OCI-LY1 (cell line): ENCODE results near the gene NGFR.
"Not testable (repeated sequence)": the region's sequence is repeated elsewhere in the genome, so short reads cannot be mapped to it uniquely, and the experiment has no call there.

Source experiments
- H2AFZ ChIP-seq: fragments of 200-600 bp; sonication (generic), shearing (Covaris generic); 2 replicates; pipeline ENCODE4 v1.6.0; 2014; ENCODE audit warnings: antibody characterized with exemption, mild to moderate bottlenecking, low read length
- H3F3A ChIP-seq: fragments of 200-600 bp; sonication (generic), shearing (Covaris generic); 2 replicates; pipeline ENCODE4 v1.6.0; 2014; ENCODE audit warnings: mild to moderate bottlenecking, antibody characterized with exemption, low read length, moderate library complexity; ENCODE audit not compliant: insufficient read depth
- H3K27ac ChIP-seq: fragments of 200-600 bp; sonication (generic); 2 replicates; pipeline ENCODE4 v1.5.1; 2014; ENCODE audit warnings: low read length, mixed run types, mild to moderate bottlenecking, low read depth; ENCODE audit not compliant: poor library complexity, severe bottlenecking
- H3K27me3 ChIP-seq: fragments of 200-600 bp; sonication (generic); 2 replicates; pipeline ENCODE4 v1.6.0; 2014; ENCODE audit warnings: antibody characterized with exemption, mild to moderate bottlenecking, low read length, moderate library complexity; ENCODE audit not compliant: insufficient read depth
- H3K36me3 ChIP-seq: fragments of 200-600 bp; sonication (generic); 2 replicates; pipeline ENCODE4 v1.6.1; 2014; ENCODE audit warnings: mild to moderate bottlenecking, antibody characterized with exemption, low read length, moderate library complexity, mixed read lengths; ENCODE audit not compliant: insufficient read depth
- H3K4me1 ChIP-seq: fragments of 200-600 bp; sonication (generic); 2 replicates; pipeline ENCODE4 v1.5.1; 2014; ENCODE audit warnings: mild to moderate bottlenecking, low read length, moderate library complexity; ENCODE audit not compliant: insufficient read depth, severe bottlenecking
- H3K4me2 ChIP-seq: fragments of 200-600 bp; sonication (generic), shearing (Covaris generic); 2 replicates; pipeline ENCODE4 v1.6.1; 2014; ENCODE audit warnings: low read length
- H3K4me3 ChIP-seq: fragments of 200-600 bp; sonication (generic); 2 replicates; pipeline ENCODE4 v1.5.1; 2014; ENCODE audit warnings: low read length, low read depth, mild to moderate bottlenecking, mixed read lengths; ENCODE audit not compliant: poor library complexity, severe bottlenecking
- H3K79me2 ChIP-seq: fragments of 200-600 bp; shearing (Covaris generic); 2 replicates; pipeline ENCODE4 v1.6.1; 2016; ENCODE audit warnings: mixed run types, low read length, mixed read lengths; ENCODE audit not compliant: insufficient read depth
- H3K9ac ChIP-seq: fragments of 200-600 bp; sonication (generic), shearing (Covaris generic); 2 replicates; pipeline ENCODE4 v1.6.1; 2014; ENCODE audit warnings: mild to moderate bottlenecking, low read length, mixed read lengths
- H3K9me2 ChIP-seq: fragments of 200-600 bp; sonication (generic), shearing (Covaris generic); 2 replicates; pipeline ENCODE4 v1.6.1; 2014; ENCODE audit warnings: low read depth, mild to moderate bottlenecking, low read length, mixed read lengths
- H3K9me3 ChIP-seq: fragments of 200-600 bp; shearing (Covaris generic); 2 replicates; pipeline ENCODE4 v1.6.1; 2014; ENCODE audit warnings: low read length, mixed read lengths
- H4K20me1 ChIP-seq: fragments of 200-600 bp; sonication (generic), shearing (Covaris generic); 2 replicates; pipeline ENCODE4 v1.6.0; 2016; ENCODE audit warnings: mild to moderate bottlenecking, low read length; ENCODE audit not compliant: insufficient read depth
- EZH2 ChIP-seq: fragments of 200-600 bp; sonication (generic), shearing (Covaris generic); IDR thresholded peaks from 2 replicates; pipeline ENCODE4 v1.8.0; 2017; ENCODE audit warnings: borderline replicate concordance, mixed run types, mild to moderate bottlenecking, antibody characterized with exemption, low read length, moderate library complexity, mixed read lengths
- TF ChIP-seq, protein P1 (sequence below): fragments of 200-600 bp; sonication (generic), shearing (Covaris generic); IDR thresholded peaks from 2 replicates; pipeline ENCODE4 v1.5.1; 2017; ENCODE audit warnings: mild to moderate bottlenecking, antibody characterized with exemption, low read length, moderate library complexity, mixed read lengths

NGFR gene

DNA sequence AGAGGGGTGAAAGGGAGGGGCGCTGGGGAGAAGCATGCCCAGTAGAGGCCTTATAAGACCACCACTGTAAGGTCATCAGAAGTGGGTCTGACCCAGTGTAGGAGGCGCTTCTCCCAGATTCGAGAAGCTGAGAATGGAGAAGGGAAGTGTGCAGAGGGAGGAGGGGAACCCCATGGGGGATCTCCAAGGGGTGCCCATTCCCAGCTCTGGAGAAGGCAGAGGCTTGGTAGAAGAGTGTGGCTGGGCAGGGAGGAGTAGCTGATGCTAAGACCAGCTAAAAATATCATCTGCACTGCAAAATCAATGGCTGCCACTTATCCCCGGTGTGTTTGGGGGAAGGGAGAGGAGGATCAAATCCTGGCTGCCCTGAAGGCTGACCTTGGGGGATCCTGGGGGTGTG lies 7.2 kb downstream of the NGFR start:
- H3K36me3 ChIP-seq, result no peaks in the 10 kb centered on the region
- no peak overlapping the region for H3K4me2 ChIP-seq
- TF ChIP-seq EZH2, result no peak
- TF ChIP-seq, protein P1, sequence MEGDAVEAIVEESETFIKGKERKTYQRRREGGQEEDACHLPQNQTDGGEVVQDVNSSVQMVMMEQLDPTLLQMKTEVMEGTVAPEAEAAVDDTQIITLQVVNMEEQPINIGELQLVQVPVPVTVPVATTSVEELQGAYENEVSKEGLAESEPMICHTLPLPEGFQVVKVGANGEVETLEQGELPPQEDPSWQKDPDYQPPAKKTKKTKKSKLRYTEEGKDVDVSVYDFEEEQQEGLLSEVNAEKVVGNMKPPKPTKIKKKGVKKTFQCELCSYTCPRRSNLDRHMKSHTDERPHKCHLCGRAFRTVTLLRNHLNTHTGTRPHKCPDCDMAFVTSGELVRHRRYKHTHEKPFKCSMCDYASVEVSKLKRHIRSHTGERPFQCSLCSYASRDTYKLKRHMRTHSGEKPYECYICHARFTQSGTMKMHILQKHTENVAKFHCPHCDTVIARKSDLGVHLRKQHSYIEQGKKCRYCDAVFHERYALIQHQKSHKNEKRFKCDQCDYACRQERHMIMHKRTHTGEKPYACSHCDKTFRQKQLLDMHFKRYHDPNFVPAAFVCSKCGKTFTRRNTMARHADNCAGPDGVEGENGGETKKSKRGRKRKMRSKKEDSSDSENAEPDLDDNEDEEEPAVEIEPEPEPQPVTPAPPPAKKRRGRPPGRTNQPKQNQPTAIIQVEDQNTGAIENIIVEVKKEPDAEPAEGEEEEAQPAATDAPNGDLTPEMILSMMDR, result no peak
- no peak overlapping the region for H3K27ac ChIP-seq
- peaks cover 7% of the 10 kb centered on the region for H3K27me3 ChIP-seq
- H4K20me1 ChIP-seq, result no peaks in the 10 kb centered on the region
- no peaks in the 10 kb centered on the region for H3F3A ChIP-seq
- no peak overlapping the region for H2AFZ ChIP-seq
- peaks cover under 1% of the 10 kb centered on the region for H3K4me1 ChIP-seq
- no peaks in the 10 kb centered on the region for H3K9me2 ChIP-seq
- no peak overlapping the region for H3K4me3 ChIP-seq
- no peaks in the 10 kb centered on the region for H3K9me3 ChIP-seq
- H3K9ac ChIP-seq, result no peak overlapping the region
- no peaks in the 10 kb centered on the region for H3K79me2 ChIP-seq

DNA sequence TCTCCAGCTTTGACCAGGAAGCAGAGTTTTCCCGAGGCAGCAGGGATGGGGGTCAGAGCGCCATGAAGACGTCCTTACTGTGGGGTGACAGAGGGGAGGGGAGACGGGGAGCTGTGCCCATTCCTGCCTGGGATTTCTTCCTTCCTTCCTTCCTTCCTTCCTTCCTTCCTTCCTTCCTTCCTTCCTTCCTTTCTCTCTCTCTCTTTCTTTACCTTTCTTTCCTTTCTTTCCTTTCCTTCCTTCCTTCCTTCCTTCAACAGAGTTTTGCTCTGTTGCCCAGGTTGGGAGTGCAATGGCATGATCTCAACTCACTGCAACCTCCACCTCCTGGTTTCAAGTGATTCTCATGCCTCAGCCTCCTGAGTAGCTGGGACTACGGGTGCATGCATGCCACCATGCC lies 7.6 kb downstream of the NGFR start:
- not testable (repeated sequence) for H3K9me2 ChIP-seq, H2AFZ ChIP-seq, H3K9ac ChIP-seq, H3K4me3 ChIP-seq, H4K20me1 ChIP-seq, H3K27me3 ChIP-seq, H3K4me2 ChIP-seq, H3K4me1 ChIP-seq, H3K36me3 ChIP-seq, H3F3A ChIP-seq, H3K27ac ChIP-seq, H3K79me2 ChIP-seq, H3K9me3 ChIP-seq

GRCh38 chr17:49504369-49504768 lies 9.3 kb downstream of the NGFR start:
- H3K27ac ChIP-seq, result no peak overlapping the region
- no peak for TF ChIP-seq EZH2
- TF ChIP-seq, protein P1, result no peak
- H3K9me3 ChIP-seq, result no peaks in the 10 kb centered on the region
- H2AFZ ChIP-seq, result no peak overlapping the region
- no peaks in the 10 kb centered on the region for H3F3A ChIP-seq
- no peaks in the 10 kb centered on the region for H3K9me2 ChIP-seq
- H3K79me2 ChIP-seq, result no peaks in the 10 kb centered on the region
- no peaks in the 10 kb centered on the region for H3K36me3 ChIP-seq
- H3K4me1 ChIP-seq, result no peaks in the 10 kb centered on the region
- no peak overlapping the region for H3K4me3 ChIP-seq
- H3K27me3 ChIP-seq, result peaks cover 7% of the 10 kb centered on the region; the same call in 1 of the 2 replicates
- H3K4me2 ChIP-seq, result no peak overlapping the region
- no peaks in the 10 kb centered on the region for H4K20me1 ChIP-seq
- no peak overlapping the region for H3K9ac ChIP-seq

DNA sequence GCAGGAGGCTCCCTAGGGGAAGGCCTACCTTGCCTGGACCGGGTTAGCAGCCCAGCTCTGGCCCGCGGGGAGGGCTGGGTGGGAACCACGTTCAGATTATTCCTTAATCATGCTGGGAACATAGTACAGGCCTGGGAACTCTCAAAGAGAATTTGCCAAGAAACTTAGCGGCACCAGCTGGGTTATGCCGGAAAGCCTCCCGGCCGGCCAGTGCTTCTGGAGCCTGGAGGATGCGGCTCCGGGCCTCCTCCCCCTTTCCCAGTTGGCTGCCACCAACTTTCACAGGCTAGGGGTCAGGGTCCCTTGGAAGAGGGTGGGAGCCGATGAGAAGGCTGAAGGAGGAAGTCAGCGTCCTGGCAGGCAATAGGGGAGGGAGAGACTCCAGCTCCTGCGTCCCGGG lies 10.8 kb downstream of the NGFR start:
- TF ChIP-seq, protein P1, result no peak
- Histone ChIP-seq H3K9me3 (no peaks in the 10 kb centered on the region), H3K79me2 (no peaks in the 10 kb centered on the region), H3K4me1 (no peaks in the 10 kb centered on the region), H3K9me2 (no peaks in the 10 kb centered on the region), H3F3A (no peaks in the 10 kb centered on the region), H2AFZ (no peak overlapping the region), H3K4me2 (no peak overlapping the region), H3K4me3 (no peak overlapping the region), H3K27ac (no peak overlapping the region), H3K9ac (no peak overlapping the region), H3K27me3 (peaks cover 9% of the 10 kb centered on the region), H3K36me3 (no peaks in the 10 kb centered on the region), H4K20me1 (no peaks in the 10 kb centered on the region)
